Measurements from ENCODE around the gene CACUL1. TPM values are rescaled to one million over a fixed set of nuclear protein-coding genes. Genes with fewer than 3 reads are reported as not detected.
"Not testable (repeated sequence)": the region's sequence is repeated elsewhere in the genome, so short reads cannot be mapped to it uniquely, and the experiment has no call there.

CACUL1 gene
- total RNA-seq, 2 experiments from 2014 or later, result 20.1 to 24.4 TPM

DNA sequence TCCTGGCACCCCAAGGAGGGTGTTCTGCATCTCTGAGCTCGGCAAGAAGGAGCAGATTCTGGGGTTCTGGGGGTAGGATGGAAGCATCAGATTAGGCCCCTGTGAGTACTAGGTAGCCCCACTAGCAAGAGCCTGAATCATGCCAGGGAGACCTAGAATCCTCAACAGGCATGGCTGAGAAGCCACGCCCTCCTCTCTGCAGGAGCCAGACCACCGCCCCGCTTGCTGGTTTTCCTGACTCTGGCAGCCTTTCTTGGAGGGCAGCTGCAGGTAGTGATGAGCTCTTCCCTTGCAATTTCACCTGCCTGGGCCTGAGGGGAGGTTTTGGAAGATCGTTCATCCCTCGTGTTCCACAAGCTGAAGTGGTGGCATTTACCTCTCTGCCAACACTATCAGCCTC is 90.4 kb downstream of the CACUL1 start:
- DNase-seq (no peak), ATAC-seq (no peak)
- intact Hi-C loops (cut with DNase I, micrococcal nuclease), result no loop called here
- no peak overlapping the region for H3K27ac Mint-ChIP-seq
- POLR2A ChIA-PET, result interaction anchor here (0.6 to 0.7 kb wide), 2 partner anchors 21 to 36 kb away, joined by 3 to 8 read pairs; no protein-coding TSS in a partner anchor
- H3K4me1 Mint-ChIP-seq, result peaks cover 50% of the 10 kb centered on the region
- no peak overlapping the region for H3K4me3 Mint-ChIP-seq
- H3K27me3 Mint-ChIP-seq, result no peaks in the 10 kb centered on the region
- H3K9me3 Mint-ChIP-seq (ENCODE audit: low read depth), result peaks cover 15% of the 10 kb centered on the region
- CTCF ChIA-PET, result interaction anchor here (0.6 to 0.8 kb wide), 2 partner anchors 27 to 181 kb away, joined by 3 read pairs; no protein-coding TSS in a partner anchor
- peaks cover 5% of the 10 kb centered on the region for H3K36me3 Mint-ChIP-seq (ENCODE audit: low read depth)

DNA sequence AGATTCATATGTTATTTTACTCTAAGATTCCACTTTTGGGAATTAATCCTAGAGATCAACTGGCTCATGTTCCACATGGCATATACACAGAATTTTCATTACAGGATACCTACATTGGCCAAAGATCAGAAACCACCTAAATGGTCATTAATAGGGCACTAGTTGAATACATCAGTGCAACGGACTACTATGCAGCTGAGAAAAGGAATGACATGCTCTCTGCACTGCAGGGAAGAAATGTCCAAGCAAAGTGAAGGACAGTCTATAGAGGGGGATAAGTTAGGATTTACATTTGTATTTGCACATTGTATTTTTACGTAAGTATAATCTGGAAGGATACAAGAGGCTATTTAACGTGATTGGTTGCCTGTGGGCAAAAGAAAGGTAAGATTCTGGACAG is 91.6 kb downstream of the CACUL1 start:
- Mint-ChIP-seq H3K27ac (no peak overlapping the region), H3K4me1 (peaks cover 55% of the 10 kb centered on the region), H3K27me3 (no peaks in the 10 kb centered on the region), H3K36me3 (ENCODE audit: low read depth) (peaks cover 5% of the 10 kb centered on the region), H3K4me3 (no peak overlapping the region), H3K9me3 (ENCODE audit: low read depth) (peaks cover 15% of the 10 kb centered on the region)
- DNase-seq, result no peak
- no peak for ATAC-seq
- ChIA-PET POLR2A (no interaction called here), CTCF (no interaction called here)
- intact Hi-C loops (cut with DNase I, micrococcal nuclease), result no loop called here

DNA sequence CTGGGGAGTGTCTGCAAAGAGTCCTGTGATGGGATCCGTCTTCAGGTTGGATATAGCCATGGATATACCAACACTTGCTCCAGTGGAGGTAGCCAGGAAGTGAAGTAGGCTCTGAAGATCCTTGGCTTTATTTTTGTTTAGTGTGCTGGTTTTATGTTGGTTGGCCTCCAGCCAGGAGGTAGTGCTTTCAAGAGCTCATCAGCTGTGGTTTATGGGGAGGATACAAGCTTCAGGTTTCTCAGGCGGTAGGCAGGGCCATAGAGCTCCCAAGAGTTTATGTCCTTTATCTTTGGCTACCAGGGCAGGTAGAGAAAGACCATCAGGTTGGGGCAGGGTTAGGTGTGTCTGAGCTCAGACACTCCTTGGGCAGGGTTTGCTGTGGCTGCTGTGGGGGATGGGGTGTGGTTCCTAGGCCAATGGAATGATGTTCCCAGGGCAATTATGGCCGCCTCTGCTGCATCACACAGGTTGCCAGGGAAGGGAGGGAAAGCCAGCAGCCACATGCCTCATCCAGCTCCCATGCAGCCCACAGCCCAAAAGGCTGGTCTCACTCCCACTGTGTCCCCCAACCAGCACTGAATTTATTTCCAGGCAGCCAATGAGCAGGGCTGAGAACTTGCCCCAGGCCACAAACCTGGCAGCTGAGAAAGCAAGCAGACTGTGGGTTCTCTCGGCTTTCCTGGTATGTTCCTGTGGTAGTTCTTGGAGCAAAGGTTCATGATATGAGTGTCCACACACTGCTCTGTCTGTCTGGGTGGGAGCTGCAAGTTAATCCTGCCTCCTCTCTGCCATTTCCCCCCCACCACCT is 92.3 kb downstream of the CACUL1 start:
- POLR2A ChIA-PET, result no interaction called here
- peak; percentile 30 for ATAC-seq
- Mint-ChIP-seq H3K27me3 (no peaks in the 10 kb centered on the region), H3K27ac (peak overlapping the region; percentile 3), H3K4me3 (no peak overlapping the region), H3K4me1 (peaks cover 63% of the 10 kb centered on the region), H3K9me3 (ENCODE audit: low read depth) (peaks cover 15% of the 10 kb centered on the region), H3K36me3 (ENCODE audit: low read depth) (peaks cover 5% of the 10 kb centered on the region)
- CTCF ChIA-PET, result interaction anchor here (0.8 kb wide), 1 partner anchor 104 kb away, joined by 3 read pairs; no protein-coding TSS in a partner anchor
- DNase-seq, result no peak
- intact Hi-C loops (cut with DNase I, micrococcal nuclease), result no loop called here

GRCh38 chr10:118658762-118659161 is 96.0 kb downstream of the CACUL1 start:
- no peak overlapping the region for H3K4me3 Mint-ChIP-seq
- intact Hi-C loops (cut with DNase I, micrococcal nuclease), result no loop called here
- no peaks in the 10 kb centered on the region for H3K27me3 Mint-ChIP-seq
- H3K27ac Mint-ChIP-seq, result no peak overlapping the region
- ATAC-seq (no peak), DNase-seq (no peak)
- POLR2A ChIA-PET, result no interaction called here
- peaks cover 27% of the 10 kb centered on the region for H3K9me3 Mint-ChIP-seq (ENCODE audit: low read depth)
- H3K36me3 Mint-ChIP-seq (ENCODE audit: low read depth), result peaks cover 5% of the 10 kb centered on the region
- CTCF ChIA-PET, result interaction anchor here (0.5 to 1.9 kb wide), 5 partner anchors 14 to 387 kb away, joined by 3 to 5 read pairs (median 4); no protein-coding TSS in a partner anchor
- peaks cover 66% of the 10 kb centered on the region for H3K4me1 Mint-ChIP-seq

- DNase-seq; H3K27me3 Mint-ChIP-seq; H3K4me3 Mint-ChIP-seq; POLR2A ChIA-PET; ATAC-seq; intact Hi-C loops (cut with DNase I, micrococcal nuclease); H3K36me3 Mint-ChIP-seq (ENCODE audit: low read depth): not testable (repeated sequence)
- Mint-ChIP-seq H3K9me3 (ENCODE audit: low read depth) (peaks cover 28% of the 10 kb centered on the region), H3K4me1 (peaks cover 60% of the 10 kb centered on the region), H3K27ac (peak overlapping the region; percentile 38)
- CTCF ChIA-PET, result interaction anchor here (1.2 to 1.9 kb wide), 4 partner anchors 13 to 99 kb away, joined by 3 to 5 read pairs (median 4); no protein-coding TSS in a partner anchor
These were observed 96.6 kb downstream of the CACUL1 start for GRCh38 chr10:118658168-118658567.

- H3K27me3 Mint-ChIP-seq; H3K27ac Mint-ChIP-seq; ATAC-seq; intact Hi-C loops (cut with DNase I, micrococcal nuclease); H3K4me3 Mint-ChIP-seq; POLR2A ChIA-PET; H3K36me3 Mint-ChIP-seq (ENCODE audit: low read depth); DNase-seq; H3K4me1 Mint-ChIP-seq: not testable (repeated sequence)
- CTCF ChIA-PET, result interaction anchor here (1.1 to 1.4 kb wide), 2 partner anchors 11 to 13 kb away, joined by 3 to 5 read pairs; no protein-coding TSS in a partner anchor
- H3K9me3 Mint-ChIP-seq (ENCODE audit: low read depth), result peaks cover 14% of the 10 kb centered on the region
These were observed 109.5 kb downstream of the CACUL1 start for GRCh38 chr10:118645294-118645693.

GRCh38 chr10:118642228-118642627 is 112.5 kb downstream of the CACUL1 start:
- Mint-ChIP-seq H3K4me3 (no peak overlapping the region), H3K27me3 (no peaks in the 10 kb centered on the region), H3K9me3 (ENCODE audit: low read depth) (peaks cover 10% of the 10 kb centered on the region), H3K27ac (no peak overlapping the region), H3K4me1 (no peaks in the 10 kb centered on the region), H3K36me3 (ENCODE audit: low read depth) (peaks cover 5% of the 10 kb centered on the region)
- ATAC-seq (no peak), DNase-seq (no peak)
- ChIA-PET POLR2A (no interaction called here), CTCF (no interaction called here)
- intact Hi-C loops (cut with DNase I, micrococcal nuclease), result no loop called here

DNA sequence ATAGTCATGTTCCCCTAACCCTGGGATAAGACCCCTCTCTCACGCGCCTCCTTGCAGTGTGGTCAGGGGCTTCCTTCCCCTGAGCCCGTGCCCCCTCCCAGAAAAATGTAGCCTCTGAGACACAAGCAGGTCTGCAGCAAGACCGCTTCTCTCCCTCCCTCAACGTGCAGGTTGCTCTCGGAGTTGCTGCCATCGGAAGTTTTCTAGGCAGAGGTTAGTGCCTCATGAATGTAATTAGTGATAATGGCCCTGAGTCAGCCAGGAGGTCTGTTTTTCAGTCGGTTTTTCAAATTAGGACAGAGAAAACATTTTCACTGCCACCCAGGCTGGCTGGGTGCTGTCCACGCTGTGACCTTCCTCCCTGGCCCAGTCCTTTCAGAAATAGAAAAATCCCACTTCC is 116.1 kb downstream of the CACUL1 start:
- DNase-seq (no peak), ATAC-seq (no peak)
- H3K27me3 Mint-ChIP-seq, result no peaks in the 10 kb centered on the region
- H3K9me3 Mint-ChIP-seq (ENCODE audit: low read depth), result peaks cover 10% of the 10 kb centered on the region
- H3K27ac Mint-ChIP-seq, result no peak overlapping the region
- no peaks in the 10 kb centered on the region for H3K4me1 Mint-ChIP-seq
- ChIA-PET POLR2A (no interaction called here), CTCF (no interaction called here)
- peaks cover 5% of the 10 kb centered on the region for H3K36me3 Mint-ChIP-seq (ENCODE audit: low read depth)
- intact Hi-C loops (cut with DNase I, micrococcal nuclease), result no loop called here
- H3K4me3 Mint-ChIP-seq, result no peak overlapping the region

DNA sequence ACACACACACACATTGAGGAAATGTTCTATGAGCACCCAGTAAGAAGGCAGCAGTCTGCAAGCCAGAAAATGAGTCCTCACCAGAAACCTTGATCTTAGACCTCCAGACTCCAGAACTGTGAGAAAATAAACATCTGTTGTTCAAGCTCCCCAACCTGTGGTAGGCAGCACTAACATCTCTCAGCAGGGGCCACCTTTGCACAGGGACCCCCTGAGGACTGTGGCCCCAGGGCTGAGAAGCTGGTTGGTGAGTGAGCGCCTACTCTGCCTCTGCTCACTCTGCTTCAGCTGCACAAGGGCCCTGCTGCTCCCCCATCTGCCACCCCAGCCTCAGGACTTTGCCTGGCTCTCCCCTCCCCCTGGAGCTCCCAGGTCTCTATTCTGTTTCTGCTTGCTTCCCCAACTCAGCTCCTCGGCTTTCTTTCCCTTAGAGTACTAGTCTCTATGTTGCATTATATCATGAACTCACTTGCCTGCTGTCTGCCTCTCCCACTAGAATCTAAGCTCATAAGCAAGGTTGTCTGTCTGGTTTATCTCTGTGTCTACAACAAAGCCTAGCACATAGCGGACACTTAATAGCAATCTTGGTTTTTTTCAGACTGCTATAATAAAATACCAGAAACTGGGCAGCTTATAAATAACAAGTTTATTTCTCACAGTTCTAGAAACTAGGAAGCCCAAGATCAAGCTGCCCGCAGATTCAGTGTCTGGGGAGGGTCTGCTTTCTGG is 118.9 kb downstream of the CACUL1 start:
- POLR2A ChIA-PET, result no interaction called here
- intact Hi-C loops (cut with DNase I, micrococcal nuclease), result no loop called here
- no peak overlapping the region for H3K27ac Mint-ChIP-seq
- no peaks in the 10 kb centered on the region for H3K4me1 Mint-ChIP-seq
- no peak for DNase-seq
- no peak overlapping the region for H3K4me3 Mint-ChIP-seq
- H3K36me3 Mint-ChIP-seq (ENCODE audit: low read depth), result peaks cover 5% of the 10 kb centered on the region
- no peak for ATAC-seq
- CTCF ChIA-PET, result interaction anchor here (0.8 to 1.1 kb wide), 3 partner anchors 9 to 20 kb away, joined by 3 to 4 read pairs (median 4); no protein-coding TSS in a partner anchor
- H3K9me3 Mint-ChIP-seq (ENCODE audit: low read depth), result peaks cover 10% of the 10 kb centered on the region
- no peaks in the 10 kb centered on the region for H3K27me3 Mint-ChIP-seq

GRCh38 chr10:118633786-118634185 is 121.0 kb downstream of the CACUL1 start:
- H3K27ac Mint-ChIP-seq, result no peak overlapping the region
- no peaks in the 10 kb centered on the region for H3K36me3 Mint-ChIP-seq (ENCODE audit: low read depth)
- H3K9me3 Mint-ChIP-seq (ENCODE audit: low read depth), result no peaks in the 10 kb centered on the region
- ChIA-PET POLR2A (no interaction called here), CTCF (interaction anchor here (1.0 to 1.3 kb wide), 2 partner anchors 11 to 134 kb away, joined by 3 read pairs; no protein-coding TSS in a partner anchor)
- no peak for ATAC-seq
- no peak overlapping the region for H3K4me3 Mint-ChIP-seq
- H3K4me1 Mint-ChIP-seq, result no peaks in the 10 kb centered on the region
- intact Hi-C loops (cut with DNase I, micrococcal nuclease), result no loop called here
- no peak for DNase-seq
- no peaks in the 10 kb centered on the region for H3K27me3 Mint-ChIP-seq

GRCh38 chr10:118629211-118629610 is 125.6 kb downstream of the CACUL1 start:
- intact Hi-C loops (cut with DNase I, micrococcal nuclease), result no loop called here
- H3K9me3 Mint-ChIP-seq (ENCODE audit: low read depth), result no peaks in the 10 kb centered on the region
- DNase-seq (no peak), ATAC-seq (no peak)
- H3K4me1 Mint-ChIP-seq, result no peaks in the 10 kb centered on the region
- POLR2A ChIA-PET, result no interaction called here
- CTCF ChIA-PET, result interaction anchor here (0.9 kb wide), 1 partner anchor 14 kb away, joined by 3 read pairs; no protein-coding TSS in a partner anchor
- H3K27ac Mint-ChIP-seq, result no peak overlapping the region
- no peaks in the 10 kb centered on the region for H3K36me3 Mint-ChIP-seq (ENCODE audit: low read depth)
- H3K27me3 Mint-ChIP-seq, result no peaks in the 10 kb centered on the region
- no peak overlapping the region for H3K4me3 Mint-ChIP-seq
